Stimulated activated CD8-positive, alpha-beta memory T cell treated with anti-CD3 and anti-CD28 coated beads, Interleukin-15, amount 100 ng/mL, for 4 hours (primary cell): Measurements from ENCODE around the gene NUP85.
"Not testable (repeated sequence)": the region's sequence is repeated elsewhere in the genome, so short reads cannot be mapped to it uniquely, and the experiment has no call there.

Experiments used
- DNase-seq, 2 donors: peaks; one replicate each; pipeline ENCODE4 v3.0.0-alpha.2; 2020; ENCODE audit warnings: low read depth in 2 of 2

NUP85 gene

GRCh38 chr17:75205037-75205792 lies at the start of gene NUP85:
NUP85 (plus strand) TSS chr17:75205679; CDS start chr17:75205762, 83 bp downstream.
- peak; percentile 85 to 87 for DNase-seq

- DNase-seq = not testable (repeated sequence)
Observed at GRCh38 chr17:75158480-75158879, 47.0 kb upstream of the NUP85 start.

- DNase-seq = no peak
Observed at GRCh38 chr17:75159196-75160031, 46.1 kb upstream of the NUP85 start.

- no peak for DNase-seq
Observed at GRCh38 chr17:75160211-75160610, 45.3 kb upstream of the NUP85 start.

- no peak for DNase-seq
Observed at GRCh38 chr17:75163074-75163473, 42.4 kb upstream of the NUP85 start.

GRCh38 chr17:75164606-75165005 lies 40.9 kb upstream of the NUP85 start:
- not testable (repeated sequence) for DNase-seq

- DNase-seq = no peak
Observed at GRCh38 chr17:75168998-75169397, 36.5 kb upstream of the NUP85 start.

- no peak for DNase-seq
Observed at GRCh38 chr17:75173526-75173925, 32.0 kb upstream of the NUP85 start.

GRCh38 chr17:75174996-75175395 lies 30.5 kb upstream of the NUP85 start:
- DNase-seq = no peak

- no peak for DNase-seq
Observed at GRCh38 chr17:75176625-75177024, 28.9 kb upstream of the NUP85 start.

- no peak for DNase-seq
Observed at GRCh38 chr17:75178453-75178852, 27.0 kb upstream of the NUP85 start.

- no peak for DNase-seq
Observed at GRCh38 chr17:75181110-75181509, 24.4 kb upstream of the NUP85 start.

GRCh38 chr17:75181608-75182318 lies 23.7 kb upstream of the NUP85 start:
- peak in 1 of 2 donors; percentile 10 for DNase-seq

GRCh38 chr17:75182319-75182568 lies 23.2 kb upstream of the NUP85 start:
- DNase-seq = no peak

- peak; percentile 88 to 92 for DNase-seq
Observed at GRCh38 chr17:75182569-75183436, 22.7 kb upstream of the NUP85 start, which contains the start of gene SUMO2. SUMO2 (minus strand) TSS chr17:75182959; CDS start chr17:75182834, 125 bp downstream.

GRCh38 chr17:75183999-75184884 lies 21.2 kb upstream of the NUP85 start:
- no peak for DNase-seq

- DNase-seq = no peak
Observed at GRCh38 chr17:75188614-75189013, 16.9 kb upstream of the NUP85 start.

GRCh38 chr17:75191584-75191983 lies 13.9 kb upstream of the NUP85 start:
- no peak for DNase-seq

- DNase-seq = no peak
Observed at GRCh38 chr17:75194879-75195278, 10.6 kb upstream of the NUP85 start.

- DNase-seq = no peak
Observed at GRCh38 chr17:75199886-75200618, 5.4 kb upstream of the NUP85 start.
